Epidermal melanocyte (primary cell): ENCODE data around the gene ROM1.
"Not testable (repeated sequence)": the region's sequence is repeated elsewhere in the genome, so short reads cannot be mapped to it uniquely, and the experiment has no call there.

Experiments
- DNase-seq: peaks from one replicate; pipeline ENCODE4 v3.0.0; 2011; ENCODE audit warnings: low spot score; ENCODE audit not compliant: insufficient read length

Gene ROM1

GRCh38 chr11:62585356-62585755 is 27.7 kb upstream of the ROM1 start:
- not testable (repeated sequence) for DNase-seq

- no peak for DNase-seq
Observed at GRCh38 chr11:62588966-62589637, 24.0 kb upstream of the ROM1 start.

GRCh38 chr11:62591448-62592145 is 21.5 kb upstream of the ROM1 start, which contains the start of gene TUT1:
Gene TUT1 (minus strand): TSS chr11:62591523. CDS start chr11:62591485, 38 bp downstream.
- peak; percentile 92 for DNase-seq

GRCh38 chr11:62592146-62592815 is 20.8 kb upstream of the ROM1 start:
- no peak for DNase-seq

- DNase-seq: no peak
Observed at GRCh38 chr11:62592989-62593421, 20.1 kb upstream of the ROM1 start.

- no peak for DNase-seq
Observed at GRCh38 chr11:62593434-62594044, 19.5 kb upstream of the ROM1 start.

- DNase-seq: no peak
Observed at GRCh38 chr11:62595124-62595523, 17.9 kb upstream of the ROM1 start.

GRCh38 chr11:62599069-62599696 is 13.9 kb upstream of the ROM1 start:
- peak; percentile 98 for DNase-seq

GRCh38 chr11:62599901-62600300 is 13.2 kb upstream of the ROM1 start:
- DNase-seq: no peak

GRCh38 chr11:62600367-62601121 is 12.5 kb upstream of the ROM1 start:
- DNase-seq: no peak

GRCh38 chr11:62601122-62601371 is 12.0 kb upstream of the ROM1 start:
- no peak for DNase-seq

- peak; percentile 73 for DNase-seq
Observed at GRCh38 chr11:62601372-62602140, 11.5 kb upstream of the ROM1 start, which contains the start of gene MTA2. Gene MTA2 (minus strand): TSS chr11:62601865. CDS start chr11:62601450, 415 bp downstream.

- peak; percentile 81 for DNase-seq
Observed at GRCh38 chr11:62602141-62603071, 10.7 kb upstream of the ROM1 start.

- DNase-seq: no peak
Observed at GRCh38 chr11:62603072-62603408, 10.0 kb upstream of the ROM1 start.

- DNase-seq: no peak
Observed at GRCh38 chr11:62603776-62604299, 9.2 kb upstream of the ROM1 start.

- DNase-seq: no peak
Observed at GRCh38 chr11:62604460-62605120, 8.5 kb upstream of the ROM1 start.

GRCh38 chr11:62605467-62605866 is 7.6 kb upstream of the ROM1 start:
- no peak for DNase-seq

GRCh38 chr11:62605902-62606301 is 7.2 kb upstream of the ROM1 start:
- no peak for DNase-seq
